GM19397 (cell line): ENCODE data around the gene TIGD4.

Source experiments
- ATAC-seq: cut with Tn5 transposase; IDR thresholded peaks from one replicate; pipeline ENCODE4 v1.9.1; 2021; ENCODE audit warnings: mild to moderate bottlenecking, moderate library complexity; ENCODE audit not compliant: unreplicated experiment

The TIGD4 gene

GRCh38 chr4:152727784-152728183 lies 51.7 kb downstream of the TIGD4 start:
- ATAC-seq: no peak

GRCh38 chr4:152724494-152724893 lies 55.0 kb downstream of the TIGD4 start:
- no peak for ATAC-seq

GRCh38 chr4:152723236-152723635 lies 56.3 kb downstream of the TIGD4 start:
- ATAC-seq: no peak

GRCh38 chr4:152719801-152720556 lies 59.6 kb downstream of the TIGD4 start:
- no peak for ATAC-seq
